ENCODE measurements around the gene CNKSR3.

CNKSR3 gene

DNA sequence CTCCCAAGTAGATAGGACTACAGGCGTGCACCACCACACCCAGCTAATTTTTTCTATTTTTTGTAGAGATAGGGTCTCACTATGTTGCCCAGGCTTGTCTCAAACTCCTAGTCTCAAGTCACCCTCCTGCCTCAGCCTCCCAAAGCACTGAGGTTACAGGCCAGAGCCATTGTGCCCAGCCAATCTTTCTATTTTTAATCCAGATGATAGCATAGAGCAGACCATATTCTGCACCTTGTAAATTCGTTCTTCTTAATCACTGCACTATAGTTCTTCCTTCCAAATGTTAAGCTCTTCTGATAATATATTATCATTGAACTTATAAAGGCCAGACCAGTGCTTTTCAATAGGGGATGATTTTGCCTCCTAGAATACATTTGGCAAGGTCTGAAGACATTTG is 24.0 kb upstream of the CNKSR3 start:
- ATAC-seq: no peak
- TF ChIP-seq ZC3H10 (CRISPR knock-in tag; IDR thresholded peaks at IDR 0.05): no peak
- no peak for TF ChIP-seq PATZ1 (CRISPR knock-in tag; IDR thresholded peaks at IDR 0.05; ENCODE audit: borderline replicate concordance)
- no peak for TF ChIP-seq TOX (CRISPR knock-in tag; IDR thresholded peaks at IDR 0.05; ENCODE audit: borderline replicate concordance)
- no peak for TF ChIP-seq ARNTL (CRISPR knock-in tag; IDR thresholded peaks at IDR 0.05; ENCODE audit: borderline replicate concordance, low read depth)
- TF ChIP-seq ZNF565 (CRISPR knock-in tag; conservative IDR thresholded peaks at IDR 0.05; ENCODE audit: low read depth): no peak
- no peak for TF ChIP-seq ZNF8 (CRISPR knock-in tag; IDR thresholded peaks at IDR 0.05)
- TF ChIP-seq TCF4 (CRISPR knock-in tag; IDR thresholded peaks at IDR 0.05; ENCODE audit: borderline replicate concordance): no peak
- TF ChIP-seq ZNF70 (CRISPR knock-in tag; IDR thresholded peaks at IDR 0.05): no peak
- TF ChIP-seq, protein P1, sequence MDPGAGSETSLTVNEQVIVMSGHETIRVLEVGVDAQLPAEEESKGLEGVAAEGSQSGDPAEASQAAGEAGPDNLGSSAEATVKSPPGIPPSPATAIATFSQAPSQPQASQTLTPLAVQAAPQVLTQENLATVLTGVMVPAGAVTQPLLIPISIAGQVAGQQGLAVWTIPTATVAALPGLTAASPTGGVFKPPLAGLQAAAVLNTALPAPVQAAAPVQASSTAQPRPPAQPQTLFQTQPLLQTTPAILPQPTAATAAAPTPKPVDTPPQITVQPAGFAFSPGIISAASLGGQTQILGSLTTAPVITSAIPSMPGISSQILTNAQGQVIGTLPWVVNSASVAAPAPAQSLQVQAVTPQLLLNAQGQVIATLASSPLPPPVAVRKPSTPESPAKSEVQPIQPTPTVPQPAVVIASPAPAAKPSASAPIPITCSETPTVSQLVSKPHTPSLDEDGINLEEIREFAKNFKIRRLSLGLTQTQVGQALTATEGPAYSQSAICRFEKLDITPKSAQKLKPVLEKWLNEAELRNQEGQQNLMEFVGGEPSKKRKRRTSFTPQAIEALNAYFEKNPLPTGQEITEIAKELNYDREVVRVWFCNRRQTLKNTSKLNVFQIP (CRISPR knock-in tag; IDR thresholded peaks at IDR 0.05; ENCODE audit: borderline replicate concordance, low read depth): no peak
- no peak for TF ChIP-seq ESRRG (CRISPR knock-in tag; IDR thresholded peaks at IDR 0.05)
- TF ChIP-seq ISL1 (CRISPR knock-in tag; IDR thresholded peaks at IDR 0.05): no peak
- TF ChIP-seq ZFP30 (CRISPR knock-in tag; IDR thresholded peaks at IDR 0.05): no peak
- no peak for TF ChIP-seq SNAI2 (CRISPR knock-in tag; IDR thresholded peaks at IDR 0.05)
- TF ChIP-seq GLIS3 (CRISPR knock-in tag; IDR thresholded peaks at IDR 0.05): no peak
- no peak for TF ChIP-seq ZFP3 (CRISPR knock-in tag; IDR thresholded peaks at IDR 0.05)
- TF ChIP-seq, protein P2, sequence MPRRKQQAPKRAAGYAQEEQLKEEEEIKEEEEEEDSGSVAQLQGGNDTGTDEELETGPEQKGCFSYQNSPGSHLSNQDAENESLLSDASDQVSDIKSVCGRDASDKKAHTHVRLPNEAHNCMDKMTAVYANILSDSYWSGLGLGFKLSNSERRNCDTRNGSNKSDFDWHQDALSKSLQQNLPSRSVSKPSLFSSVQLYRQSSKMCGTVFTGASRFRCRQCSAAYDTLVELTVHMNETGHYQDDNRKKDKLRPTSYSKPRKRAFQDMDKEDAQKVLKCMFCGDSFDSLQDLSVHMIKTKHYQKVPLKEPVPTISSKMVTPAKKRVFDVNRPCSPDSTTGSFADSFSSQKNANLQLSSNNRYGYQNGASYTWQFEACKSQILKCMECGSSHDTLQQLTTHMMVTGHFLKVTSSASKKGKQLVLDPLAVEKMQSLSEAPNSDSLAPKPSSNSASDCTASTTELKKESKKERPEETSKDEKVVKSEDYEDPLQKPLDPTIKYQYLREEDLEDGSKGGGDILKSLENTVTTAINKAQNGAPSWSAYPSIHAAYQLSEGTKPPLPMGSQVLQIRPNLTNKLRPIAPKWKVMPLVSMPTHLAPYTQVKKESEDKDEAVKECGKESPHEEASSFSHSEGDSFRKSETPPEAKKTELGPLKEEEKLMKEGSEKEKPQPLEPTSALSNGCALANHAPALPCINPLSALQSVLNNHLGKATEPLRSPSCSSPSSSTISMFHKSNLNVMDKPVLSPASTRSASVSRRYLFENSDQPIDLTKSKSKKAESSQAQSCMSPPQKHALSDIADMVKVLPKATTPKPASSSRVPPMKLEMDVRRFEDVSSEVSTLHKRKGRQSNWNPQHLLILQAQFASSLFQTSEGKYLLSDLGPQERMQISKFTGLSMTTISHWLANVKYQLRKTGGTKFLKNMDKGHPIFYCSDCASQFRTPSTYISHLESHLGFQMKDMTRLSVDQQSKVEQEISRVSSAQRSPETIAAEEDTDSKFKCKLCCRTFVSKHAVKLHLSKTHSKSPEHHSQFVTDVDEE (CRISPR knock-in tag; IDR thresholded peaks at IDR 0.05): no peak
- no peak for TF ChIP-seq CSRNP3 (CRISPR knock-in tag; IDR thresholded peaks at IDR 0.05)
- no peak for TF ChIP-seq CSDC2 (CRISPR knock-in tag; IDR thresholded peaks at IDR 0.05)
- no peak for TF ChIP-seq RARB (CRISPR knock-in tag; IDR thresholded peaks at IDR 0.05)
- no peak for TF ChIP-seq OSR1 (CRISPR knock-in tag; IDR thresholded peaks at IDR 0.05)

DNA sequence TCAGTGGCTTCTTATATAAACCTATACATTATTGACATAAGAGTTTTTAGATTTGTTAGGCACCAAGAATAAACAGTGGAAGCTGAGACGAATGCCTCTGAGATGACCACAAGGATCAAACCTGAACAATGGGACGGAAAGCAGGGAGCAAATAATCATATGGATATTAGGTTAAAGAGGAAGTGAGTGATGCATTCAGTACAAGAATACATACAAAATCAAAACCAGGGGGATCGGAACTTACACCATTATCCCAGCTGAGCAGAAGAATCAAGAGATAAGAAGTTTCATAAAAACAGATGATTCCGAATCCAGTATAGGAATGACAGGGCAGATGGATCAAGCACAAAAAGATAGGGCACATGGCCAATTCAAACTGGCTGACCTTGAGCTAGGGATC is 21.9 kb upstream of the CNKSR3 start:
- no peak for ATAC-seq
- TF ChIP-seq, protein P2 (CRISPR knock-in tag; IDR thresholded peaks at IDR 0.05): no peak
- TF ChIP-seq PATZ1 (CRISPR knock-in tag; IDR thresholded peaks at IDR 0.05; ENCODE audit: borderline replicate concordance) (no peak), ZNF8 (CRISPR knock-in tag; IDR thresholded peaks at IDR 0.05) (no peak), CSRNP3 (CRISPR knock-in tag; IDR thresholded peaks at IDR 0.05) (no peak), SNAI2 (CRISPR knock-in tag; IDR thresholded peaks at IDR 0.05) (no peak), ZNF565 (CRISPR knock-in tag; conservative IDR thresholded peaks at IDR 0.05; ENCODE audit: low read depth) (no peak), CSDC2 (CRISPR knock-in tag; IDR thresholded peaks at IDR 0.05) (no peak), BACH2 (CRISPR knock-in tag; IDR thresholded peaks at IDR 0.05; ENCODE audit: borderline replicate concordance) (no peak)
- TF ChIP-seq, protein P1 (CRISPR knock-in tag; IDR thresholded peaks at IDR 0.05; ENCODE audit: borderline replicate concordance, low read depth): no peak
- TF ChIP-seq, protein P3, sequence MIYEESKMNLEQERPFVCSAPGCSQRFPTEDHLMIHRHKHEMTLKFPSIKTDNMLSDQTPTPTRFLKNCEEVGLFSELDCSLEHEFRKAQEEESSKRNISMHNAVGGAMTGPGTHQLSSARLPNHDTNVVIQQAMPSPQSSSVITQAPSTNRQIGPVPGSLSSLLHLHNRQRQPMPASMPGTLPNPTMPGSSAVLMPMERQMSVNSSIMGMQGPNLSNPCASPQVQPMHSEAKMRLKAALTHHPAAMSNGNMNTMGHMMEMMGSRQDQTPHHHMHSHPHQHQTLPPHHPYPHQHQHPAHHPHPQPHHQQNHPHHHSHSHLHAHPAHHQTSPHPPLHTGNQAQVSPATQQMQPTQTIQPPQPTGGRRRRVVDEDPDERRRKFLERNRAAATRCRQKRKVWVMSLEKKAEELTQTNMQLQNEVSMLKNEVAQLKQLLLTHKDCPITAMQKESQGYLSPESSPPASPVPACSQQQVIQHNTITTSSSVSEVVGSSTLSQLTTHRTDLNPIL (CRISPR knock-in tag; IDR thresholded peaks at IDR 0.05; ENCODE audit: low read depth): no peak

Data from SK-N-SH treated with all-trans-retinoic acid at 6 μM for 48 hours (cell line).